Mucosa of rectum (tissue), 2 donors: ENCODE data around the gene LCA5L.
A peak's percentile ranks its signal among the peaks of the same experiment; 100 is the strongest.

Experiments
- H3K27ac ChIP-seq, 2 donors: one replicate each; pipeline ENCODE4 v1.7.0; 2013; ENCODE audit warnings: inconsistent platforms in 2 of 2, low read depth in 2 of 2, low read length in 2 of 2
- H3K27me3 ChIP-seq, 2 donors: one replicate each; pipeline ENCODE4 v1.7.0; 2013; ENCODE audit warnings: low read length in 2 of 2; ENCODE audit not compliant: control insufficient read depth in 2 of 2, insufficient read depth in 2 of 2
- H3K36me3 ChIP-seq, 2 donors: one replicate each; pipeline ENCODE4 v1.7.0; 2013; ENCODE audit warnings: low read length in 2 of 2; ENCODE audit not compliant: control insufficient read depth in 2 of 2, insufficient read depth in 2 of 2
- H3K4me1 ChIP-seq, 2 donors: one replicate each; pipeline ENCODE4 v1.7.0; 2013; ENCODE audit warnings: low read length in 2 of 2, mild to moderate bottlenecking in 1 of 2; ENCODE audit not compliant: control insufficient read depth in 2 of 2, insufficient read depth in 2 of 2
- H3K4me3 ChIP-seq, 2 donors: one replicate each; pipeline ENCODE4 v1.7.0; 2013; ENCODE audit warnings: low read length in 2 of 2
- H3K9ac ChIP-seq, 2 donors: one replicate each; pipeline ENCODE4 v1.7.0; 2013; ENCODE audit warnings: low read length in 2 of 2, low read depth in 1 of 2, mild to moderate bottlenecking in 1 of 2
- H3K9me3 ChIP-seq, 2 donors: one replicate each; pipeline ENCODE4 v1.7.0; 2013; ENCODE audit warnings: low read length in 2 of 2; ENCODE audit not compliant: control insufficient read depth in 2 of 2
- donor health status: healthy.
- donor health status: Normal muscosa, but diverticular disease.

The LCA5L gene

DNA sequence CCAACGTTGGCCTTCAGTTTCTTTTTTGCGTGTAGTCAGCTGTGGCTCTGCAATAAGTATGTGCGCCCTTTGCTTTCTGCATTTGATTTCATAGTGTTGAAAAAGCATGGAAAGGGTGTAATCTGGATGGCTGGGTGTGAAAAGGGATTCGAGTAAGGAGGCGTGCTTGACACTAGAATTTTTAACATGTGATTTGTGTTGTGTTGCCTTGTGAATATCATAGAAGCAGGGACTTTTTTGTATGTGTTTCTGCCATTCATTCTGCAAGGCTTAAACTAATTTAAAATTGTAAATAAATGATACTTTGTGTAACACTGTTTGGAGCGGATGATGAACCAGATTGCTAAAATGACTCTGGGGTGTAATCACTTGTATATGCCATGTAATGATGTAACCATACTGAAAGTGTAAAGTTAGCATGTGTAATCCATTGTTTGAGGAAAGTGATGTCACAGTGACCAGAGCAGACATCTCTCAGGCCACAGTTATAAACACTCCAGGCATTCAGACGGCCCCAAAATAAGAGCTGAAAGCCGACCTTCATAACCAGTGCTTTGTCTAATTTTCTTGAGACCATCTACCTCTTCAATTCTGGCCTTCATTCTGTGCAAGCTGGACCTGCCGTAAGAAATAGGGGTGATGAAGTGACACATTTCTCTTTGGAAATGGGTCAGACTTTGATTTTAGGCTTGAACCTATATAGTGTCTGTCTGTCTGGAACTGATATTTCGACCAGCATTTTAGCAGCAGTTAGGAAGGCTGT, 6.8 kb upstream of the LCA5L start:
- Histone ChIP-seq H3K27me3 (no peaks in the 10 kb centered on the region), H3K27ac (peak overlapping the region in 1 of 2 donors; percentile 48), H3K9me3 (no peaks in the 10 kb centered on the region), H3K4me1 (no peaks in the 10 kb centered on the region), H3K36me3 (no peaks in the 10 kb centered on the region), H3K9ac (no peak overlapping the region), H3K4me3 (no peak overlapping the region)

- Histone ChIP-seq H3K4me3 (no peak within 1 kb of the TSS), H3K9me3 (no peaks in the 10 kb centered on the region), H3K27me3 (no peaks in the 10 kb centered on the region), H3K4me1 (no peaks in the 10 kb centered on the region), H3K27ac (peak within 1 kb of the TSS in 1 of 2 donors; percentile 48), H3K36me3 (no peaks in the 10 kb centered on the region), H3K9ac (no peak within 1 kb of the TSS)
Observed at GRCh38 chr21:39451332-39452206, 6.0 kb upstream of the LCA5L start, which contains the start of gene SH3BGR. Gene SH3BGR (plus strand): TSS chr21:39451970. CDS start chr21:39452097, 127 bp downstream.

DNA sequence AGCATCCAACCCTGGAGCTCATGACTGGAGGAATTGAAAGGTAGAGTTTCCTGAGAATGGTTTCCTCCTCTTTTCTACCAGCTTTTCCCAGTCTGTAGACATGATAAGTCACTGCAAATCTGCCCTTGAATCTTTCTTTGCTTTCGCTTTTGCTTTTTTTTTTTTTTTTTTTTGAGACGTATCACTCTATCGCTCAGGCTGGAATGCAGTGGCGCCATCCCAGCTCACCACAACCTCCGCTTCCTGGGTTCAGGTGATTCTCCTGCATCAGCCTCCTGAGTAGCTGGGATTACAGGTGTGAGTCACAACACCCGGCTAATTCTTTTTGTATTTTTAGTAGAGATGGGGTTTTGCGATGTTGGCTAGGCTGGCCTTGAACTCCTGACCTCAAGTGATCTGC, 1.7 kb upstream of the LCA5L start:
- H3K4me3 ChIP-seq = no peak overlapping the region
- peaks cover 5 to 14% of the 10 kb centered on the region in 2 donors for H3K4me1 ChIP-seq
- H3K27ac ChIP-seq = no peak overlapping the region
- H3K36me3 ChIP-seq = no peaks in the 10 kb centered on the region
- H3K9ac ChIP-seq = no peak overlapping the region
- no peaks in the 10 kb centered on the region for H3K9me3 ChIP-seq
- H3K27me3 ChIP-seq = no peaks in the 10 kb centered on the region

DNA sequence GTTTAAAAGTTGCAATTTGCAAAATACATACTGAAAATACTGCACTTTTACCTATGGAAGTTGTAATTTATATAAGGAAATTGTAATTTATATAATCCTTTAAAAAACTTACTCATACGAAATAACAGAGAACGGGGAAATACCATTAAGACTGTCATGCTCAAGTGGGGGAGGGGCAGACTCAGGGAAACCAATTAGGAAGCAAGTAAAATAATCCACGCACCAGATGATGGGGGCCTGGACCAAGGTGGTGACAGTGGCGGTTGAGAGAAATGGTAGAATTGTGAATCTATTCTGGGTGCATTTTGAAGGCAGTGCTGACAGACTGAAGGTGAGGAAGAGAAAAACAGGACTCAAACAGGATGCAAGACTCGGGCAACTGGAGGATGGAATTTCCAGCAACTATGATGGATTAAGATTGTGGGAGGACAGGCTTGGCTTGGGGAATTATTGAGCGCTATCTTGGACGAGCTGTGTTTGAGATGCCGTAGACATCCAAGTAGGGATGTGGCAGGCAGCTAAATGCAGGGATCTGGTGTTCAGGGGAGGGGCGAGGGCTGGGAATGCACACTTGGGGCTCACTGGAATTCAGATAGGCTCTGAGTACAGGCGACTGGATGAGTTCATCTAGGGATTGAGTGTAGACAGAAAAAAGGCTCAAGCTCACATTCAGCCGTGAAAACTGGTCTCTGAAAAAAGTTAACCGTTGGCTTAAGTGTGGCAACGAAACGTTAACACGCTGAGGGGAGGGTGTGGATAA, 977 bp downstream of the LCA5L start:
- Histone ChIP-seq H3K9me3 (no peaks in the 10 kb centered on the region), H3K9ac (peak overlapping the region; percentile 66 to 96), H3K27me3 (peaks cover 0 to 3% of the 10 kb centered on the region in 2 donors), H3K4me1 (peaks cover 5 to 14% of the 10 kb centered on the region in 2 donors), H3K36me3 (no peaks in the 10 kb centered on the region), H3K4me3 (peak overlapping the region; percentile 84 to 92), H3K27ac (peak overlapping the region in 1 of 2 donors; percentile 91)

DNA sequence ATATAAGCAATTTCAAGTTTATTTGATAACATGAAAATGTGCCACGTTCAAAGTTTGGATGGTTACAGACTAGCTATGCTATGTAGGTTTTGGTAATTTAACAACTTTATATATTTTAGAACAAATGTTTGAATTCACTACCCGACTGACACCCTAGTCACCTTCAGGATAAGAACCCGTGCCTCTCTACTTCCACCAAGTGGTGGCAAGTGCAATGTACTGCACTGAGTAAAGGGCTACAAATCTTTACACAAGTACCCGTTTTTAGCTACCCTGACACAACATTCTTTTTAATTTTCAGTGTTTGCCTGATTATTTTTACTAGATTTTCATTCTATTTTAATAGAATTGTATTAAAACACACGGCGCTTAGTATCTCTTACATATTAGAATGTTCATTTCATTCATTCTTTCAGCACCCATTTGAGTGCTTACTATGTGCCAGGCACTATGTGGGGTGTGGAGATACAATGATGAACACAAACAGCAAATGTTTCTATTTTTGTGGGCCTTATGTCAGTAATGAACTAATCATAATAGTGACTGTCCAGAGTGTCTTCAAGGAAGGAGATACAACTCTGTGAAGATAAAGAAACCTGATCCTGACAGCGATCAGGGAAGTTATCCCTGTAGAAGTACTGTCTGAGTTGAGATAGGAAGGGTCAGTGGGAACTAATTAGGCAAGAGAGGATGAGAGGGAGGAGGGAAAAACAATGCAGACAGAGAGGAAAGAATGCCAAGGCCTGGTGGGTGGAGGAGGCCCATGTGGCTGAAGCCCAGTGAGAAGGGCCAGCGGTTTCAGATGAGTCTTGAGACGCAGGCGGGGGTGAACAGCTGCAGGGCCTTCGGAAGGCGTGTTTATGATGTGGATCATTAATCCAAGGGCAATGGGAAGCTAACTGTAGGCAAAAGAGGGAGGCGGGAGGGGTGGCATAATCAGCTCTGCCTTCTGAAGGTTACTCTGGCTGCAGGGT, 3.8 kb downstream of the LCA5L start:
- peaks cover 0 to 3% of the 10 kb centered on the region in 2 donors for H3K27me3 ChIP-seq
- no peak overlapping the region for H3K27ac ChIP-seq
- H3K9ac ChIP-seq = no peak overlapping the region
- H3K36me3 ChIP-seq = no peaks in the 10 kb centered on the region
- no peaks in the 10 kb centered on the region for H3K9me3 ChIP-seq
- H3K4me1 ChIP-seq = peaks cover 5 to 14% of the 10 kb centered on the region in 2 donors
- H3K4me3 ChIP-seq = no peak overlapping the region

- Histone ChIP-seq H3K4me3 (no peak overlapping the region), H3K4me1 (no peaks in the 10 kb centered on the region), H3K27me3 (peaks cover 0 to 3% of the 10 kb centered on the region in 2 donors), H3K27ac (no peak overlapping the region), H3K9ac (no peak overlapping the region), H3K9me3 (no peaks in the 10 kb centered on the region), H3K36me3 (no peaks in the 10 kb centered on the region)
Observed at GRCh38 chr21:39439232-39439631, 6.3 kb downstream of the LCA5L start.

- no peaks in the 10 kb centered on the region for H3K4me1 ChIP-seq
- H3K36me3 ChIP-seq = no peaks in the 10 kb centered on the region
- no peak overlapping the region for H3K4me3 ChIP-seq
- peaks cover 0 to under 1% of the 10 kb centered on the region in 2 donors for H3K27me3 ChIP-seq
- H3K9me3 ChIP-seq = no peaks in the 10 kb centered on the region
- H3K27ac ChIP-seq = no peak overlapping the region
- H3K9ac ChIP-seq = no peak overlapping the region
Observed at GRCh38 chr21:39434950-39435349, 10.6 kb downstream of the LCA5L start.

GRCh38 chr21:39430954-39431353, 14.6 kb downstream of the LCA5L start:
- Histone ChIP-seq H3K9ac (no peak overlapping the region), H3K27me3 (no peaks in the 10 kb centered on the region), H3K4me3 (no peak overlapping the region), H3K9me3 (no peaks in the 10 kb centered on the region), H3K4me1 (no peaks in the 10 kb centered on the region), H3K36me3 (no peaks in the 10 kb centered on the region), H3K27ac (no peak overlapping the region)

- H3K27me3 ChIP-seq = no peaks in the 10 kb centered on the region
- no peak overlapping the region for H3K4me3 ChIP-seq
- H3K4me1 ChIP-seq = no peaks in the 10 kb centered on the region
- H3K36me3 ChIP-seq = no peaks in the 10 kb centered on the region
- H3K9ac ChIP-seq = no peak overlapping the region
- H3K9me3 ChIP-seq = no peaks in the 10 kb centered on the region
- H3K27ac ChIP-seq = no peak overlapping the region
Observed at GRCh38 chr21:39430457-39430856, 15.1 kb downstream of the LCA5L start.
